HepG2 (cell line): ENCODE data around the gene ZNF77. TPM values are rescaled to one million over a fixed set of nuclear protein-coding genes. Genes with fewer than 3 reads are reported as not detected.
A peak's percentile ranks its signal among the peaks of the same experiment; 100 is the strongest.

ENCODE experiments used
- ARID3A ChIP-seq: IDR thresholded peaks from 2 replicates; pipeline ENCODE4 v1.6.1; 2012; ENCODE audit warnings: low read depth, low read length, improper control_type of control experiment
- ATF7 ChIP-seq, 2 experiments: fragments of 450-650 bp in 1 of 2; sonication (generic) in 1 of 2; formaldehyde crosslinking in 1 of 2; IDR thresholded peaks; 2 replicates each; pipeline versions ENCODE4 v1.4.0 to v1.6.1; 2016 to 2020; ENCODE audit warnings: antibody characterized with exemption in 1 of 2, mild to moderate bottlenecking in 1 of 2, missing genetic modification reagents in 1 of 2
- CENPT ChIP-seq: sonication (generic); formaldehyde crosslinking; IDR thresholded peaks from 2 replicates; pipeline ENCODE4 v1.8.0; 2022; ENCODE audit warnings: low read depth, mild to moderate bottlenecking, moderate library complexity, missing genetic modification reagents
- CTCF ChIP-seq: sonication (generic); formaldehyde crosslinking; IDR thresholded peaks from 2 replicates; pipeline ENCODE4 v1.5.0; 2020; ENCODE audit warnings: mild to moderate bottlenecking, missing genetic modification reagents, moderate library complexity
- ERF ChIP-seq: IDR thresholded peaks from 2 replicates; pipeline ENCODE4 v1.6.1; 2018; ENCODE audit warnings: missing biosample characterization, missing genetic modification reagents
- HES4 ChIP-seq: sonication (generic); formaldehyde crosslinking; IDR thresholded peaks from 2 replicates; pipeline ENCODE4 v1.9.0; 2021; ENCODE audit warnings: mild to moderate bottlenecking, missing genetic modification reagents, borderline replicate concordance
- HMGXB3 ChIP-seq: sonication (generic); formaldehyde crosslinking; IDR thresholded peaks from 2 replicates; pipeline ENCODE4 v1.4.0; 2020; ENCODE audit warnings: missing genetic modification reagents, borderline replicate concordance
- HOMEZ ChIP-seq: IDR thresholded peaks from 2 replicates; pipeline ENCODE4 v1.6.1; 2016; ENCODE audit warnings: low read depth
- MEF2D ChIP-seq: sonication (generic); formaldehyde crosslinking; IDR thresholded peaks from 2 replicates; pipeline ENCODE4 v1.5.1; 2020; ENCODE audit warnings: mild to moderate bottlenecking, missing genetic modification reagents
- NR2F1 ChIP-seq, 2 experiments: fragments of 450-650 bp in 1 of 2; formaldehyde crosslinking in 1 of 2; IDR thresholded peaks; 2 replicates each; pipeline versions ENCODE4 v1.5.0 to v1.6.1; 2016 to 2020; ENCODE audit warnings: mild to moderate bottlenecking in 1 of 2, missing compliant biosample characterization in 1 of 2, missing genetic modification reagents in 1 of 2, moderate library complexity in 1 of 2
- PLSCR1 ChIP-seq: sonication (generic); formaldehyde crosslinking; IDR thresholded peaks from 2 replicates; pipeline ENCODE4 v1.5.0; 2020; ENCODE audit warnings: missing genetic modification reagents, mild to moderate bottlenecking, borderline replicate concordance
- RAD21 ChIP-seq: fragments of 450-650 bp; formaldehyde crosslinking; IDR thresholded peaks from 2 replicates; pipeline ENCODE4 v1.5.0; 2020; ENCODE audit warnings: mild to moderate bottlenecking
- RARG ChIP-seq: sonication (generic); formaldehyde crosslinking; IDR thresholded peaks from 2 replicates; pipeline ENCODE4 v1.4.0; 2020; ENCODE audit warnings: low read depth, mild to moderate bottlenecking, missing genetic modification reagents
- TGIF2 ChIP-seq: IDR thresholded peaks from 2 replicates; pipeline ENCODE4 v1.6.1; 2016; ENCODE audit warnings: control low read depth, missing compliant biosample characterization
- ZNF256 ChIP-seq: sonication (generic); formaldehyde crosslinking; conservative IDR thresholded peaks from 2 replicates; pipeline ENCODE4 v1.4.0; 2020; ENCODE audit warnings: missing genetic modification reagents
- ZNF326 ChIP-seq: sonication (generic); formaldehyde crosslinking; IDR thresholded peaks from 2 replicates; pipeline ENCODE4 v1.4.0; 2020; ENCODE audit warnings: missing genetic modification reagents, borderline replicate concordance
- ZNF337 ChIP-seq: sonication (generic); formaldehyde crosslinking; IDR thresholded peaks from 2 replicates; pipeline ENCODE4 v1.5.1; 2020; ENCODE audit warnings: missing genetic modification reagents, low read depth, mild to moderate bottlenecking, borderline replicate concordance
- polyA plus RNA-seq, 8 experiments: library from polyadenylated mRNA; depleted of rRNA in 3 of 8; stranded (reverse) in 7 of 8; unstranded in 1 of 8; fragments of >200 nt; fragmentation: Illumina TruSeq in 4 of 8; extraction: Trizol in 4 of 8; gene quantifications; 2 replicates each; pipeline versions ENCODE4 v1.2.1 to v1.2.3, GENCODE V29; 2011 to 2016; ENCODE audit warnings: low read depth in 4 of 8, missing spikeins in 1 of 8, mixed read lengths in 1 of 8; ENCODE audit not compliant: insufficient read depth in 1 of 8
- total RNA-seq, 5 experiments: library from RNA; depleted of rRNA; stranded (reverse); fragments of >200 nt; fragmentation: Illumina TruSeq; extraction: Trizol; gene quantifications; 2 replicates each; pipeline ENCODE4 v1.2.3, GENCODE V29; 2016; ENCODE audit warnings: low read depth in 1 of 5

The ZNF77 gene
- total and polyA plus RNA-seq, 2 of the 13 experiments (the other 11 are each of a cell fraction or from before 2014, with no cell fraction given), result 7.1 to 11.5 TPM

GRCh38 chr19:2950286-2951124 is 5.7 kb upstream of the ZNF77 start (continued):
- TF ChIP-seq CTCF (CRISPR knock-in tag) (peak; percentile 42; the same call in 1 of the 2 replicates), PLSCR1 (no peak), RARG (CRISPR knock-in tag) (no peak), HES4 (peak; percentile 83; the same call in 1 of the 2 replicates), ARID3A (no peak), ZNF256 (CRISPR knock-in tag) (no peak), HMGXB3 (CRISPR knock-in tag) (peak; percentile 85; the same call in 1 of the 2 replicates), MEF2D (CRISPR knock-in tag) (peak; percentile 54), TGIF2 (CRISPR knock-in tag) (peak; percentile 58; the same call in 1 of the 2 replicates), RAD21 (CRISPR knock-in tag) (peak; percentile 39), NR2F1 (CRISPR knock-in tag; IDR thresholded peaks at IDR 0.05) (peak in 1 of 2 experiments; percentile 72; a peak in 3 of 4 replicates), CENPT (CRISPR knock-in tag) (no peak), ATF7 (IDR thresholded peaks at IDR 0.05) (no peak), ATF7 (CRISPR knock-in tag; IDR thresholded peaks at IDR 0.05) (no peak), ZNF337 (CRISPR knock-in tag) (peak; percentile 55; the same call in 1 of the 2 replicates), HOMEZ (CRISPR knock-in tag) (peak; percentile 42; the same call in 1 of the 2 replicates), ZNF326 (no peak), ERF (peak; percentile 32)
